Measurements from ENCODE around the gene ANTXR1.
A peak's percentile ranks its signal among the peaks of the same experiment; 100 is the strongest.

The ANTXR1 gene

DNA sequence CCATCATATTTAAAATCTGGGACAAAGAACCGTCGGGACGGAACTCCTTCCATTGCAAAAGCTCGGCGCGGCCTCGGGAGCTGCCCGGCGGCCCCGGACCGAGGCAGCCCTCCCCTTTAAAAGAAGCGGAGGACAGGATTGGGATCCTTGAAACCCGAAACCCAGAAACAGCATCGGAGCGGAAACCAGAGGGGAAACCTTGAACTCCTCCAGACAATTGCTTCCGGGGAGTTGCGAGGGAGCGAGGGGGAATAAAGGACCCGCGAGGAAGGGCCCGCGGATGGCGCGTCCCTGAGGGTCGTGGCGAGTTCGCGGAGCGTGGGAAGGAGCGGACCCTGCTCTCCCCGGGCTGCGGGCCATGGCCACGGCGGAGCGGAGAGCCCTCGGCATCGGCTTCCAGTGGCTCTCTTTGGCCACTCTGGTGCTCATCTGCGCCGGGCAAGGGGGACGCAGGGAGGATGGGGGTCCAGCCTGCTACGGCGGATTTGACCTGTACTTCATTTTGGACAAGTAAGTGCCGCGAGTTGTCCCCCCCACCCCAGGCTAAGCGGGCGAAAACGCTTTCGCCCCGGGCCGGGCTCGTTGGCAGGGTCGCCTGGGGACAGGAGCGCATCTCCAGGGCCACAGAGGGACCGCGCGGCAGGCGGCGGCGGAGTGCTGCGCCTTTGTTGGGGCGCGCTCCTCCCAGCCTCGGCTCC is at the start of gene ANTXR1:
Gene ANTXR1, plus strand, starts transcription at position 38 of the 698 bp plus-strand sequence. Its CDS starts 321 bp downstream, at position 359.
- no peak for DNase-seq

DNA sequence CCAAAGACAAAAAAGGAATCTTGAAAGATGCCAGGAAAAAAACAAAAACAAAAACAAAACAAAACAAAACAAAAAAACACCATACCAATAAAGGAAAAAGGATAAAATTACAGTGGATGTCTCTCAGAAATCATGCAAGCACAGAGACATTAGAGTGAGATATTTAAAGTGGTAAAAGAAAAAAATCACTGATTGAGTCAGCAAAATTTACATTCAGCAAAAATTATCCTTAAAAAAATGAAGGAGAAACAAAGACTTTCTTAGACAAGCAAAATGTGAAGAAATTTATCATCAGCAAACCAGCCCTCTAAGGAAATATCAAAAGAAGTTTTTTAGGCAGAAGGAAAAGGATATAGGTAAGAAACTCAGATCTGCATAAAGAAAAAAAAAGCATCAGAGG is 48.7 kb upstream of the ANTXR1 start:
- DNase-seq: no peak

DNA sequence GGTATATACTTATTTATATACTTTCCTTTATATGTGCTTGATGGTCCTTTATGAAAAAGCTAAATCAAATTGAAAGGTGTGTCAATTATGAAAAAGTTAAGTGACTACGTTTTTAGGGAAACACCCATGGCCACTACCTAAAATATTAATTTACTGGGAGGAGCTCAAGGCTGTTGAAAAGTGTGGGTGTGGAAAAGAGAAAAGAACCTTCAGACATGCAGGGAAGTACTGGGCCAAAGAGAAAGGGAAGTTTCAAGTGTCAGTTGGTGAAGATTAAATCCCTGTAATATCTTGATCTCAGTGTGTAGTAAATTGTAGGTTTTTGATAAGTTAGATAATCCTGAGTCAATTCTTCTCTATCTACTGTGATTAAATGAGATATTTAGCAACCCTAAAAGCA is 44.8 kb upstream of the ANTXR1 start:
- DNase-seq: no peak

DNA sequence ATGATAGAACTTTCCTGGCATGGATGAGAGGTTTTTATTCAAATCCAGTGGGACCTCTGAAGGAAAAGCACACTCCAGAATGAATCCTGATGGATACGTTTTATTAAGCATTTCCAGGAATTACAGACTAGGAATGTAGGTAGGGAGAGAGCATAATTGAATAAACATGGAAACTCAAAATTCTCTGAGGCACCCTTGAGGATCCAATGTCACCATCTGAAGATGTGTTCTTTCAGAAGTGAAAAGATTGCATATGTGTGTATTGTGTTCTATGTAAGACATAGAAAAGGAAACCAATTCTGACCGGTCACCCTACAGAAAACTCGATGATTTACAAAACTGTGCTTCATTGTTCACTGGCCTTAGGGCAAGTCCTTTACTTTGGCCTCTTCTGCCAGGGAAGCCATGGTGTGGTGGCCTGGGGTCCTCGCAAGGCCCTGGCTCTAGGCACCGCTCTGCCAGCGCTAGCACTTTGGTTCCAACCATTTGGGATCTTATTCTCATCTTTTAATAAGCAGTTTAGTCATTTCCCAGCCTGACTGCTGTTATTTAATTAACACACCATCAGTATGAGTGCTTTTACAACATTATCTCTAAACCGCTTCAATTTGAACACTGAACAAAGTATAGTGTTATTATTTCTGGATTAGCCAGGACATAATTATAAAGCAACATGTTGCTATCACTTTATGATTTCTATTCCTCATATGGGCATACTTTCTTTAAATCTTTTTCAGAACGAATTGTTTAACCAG is 43.1 kb upstream of the ANTXR1 start:
- DNase-seq: no peak

DNA sequence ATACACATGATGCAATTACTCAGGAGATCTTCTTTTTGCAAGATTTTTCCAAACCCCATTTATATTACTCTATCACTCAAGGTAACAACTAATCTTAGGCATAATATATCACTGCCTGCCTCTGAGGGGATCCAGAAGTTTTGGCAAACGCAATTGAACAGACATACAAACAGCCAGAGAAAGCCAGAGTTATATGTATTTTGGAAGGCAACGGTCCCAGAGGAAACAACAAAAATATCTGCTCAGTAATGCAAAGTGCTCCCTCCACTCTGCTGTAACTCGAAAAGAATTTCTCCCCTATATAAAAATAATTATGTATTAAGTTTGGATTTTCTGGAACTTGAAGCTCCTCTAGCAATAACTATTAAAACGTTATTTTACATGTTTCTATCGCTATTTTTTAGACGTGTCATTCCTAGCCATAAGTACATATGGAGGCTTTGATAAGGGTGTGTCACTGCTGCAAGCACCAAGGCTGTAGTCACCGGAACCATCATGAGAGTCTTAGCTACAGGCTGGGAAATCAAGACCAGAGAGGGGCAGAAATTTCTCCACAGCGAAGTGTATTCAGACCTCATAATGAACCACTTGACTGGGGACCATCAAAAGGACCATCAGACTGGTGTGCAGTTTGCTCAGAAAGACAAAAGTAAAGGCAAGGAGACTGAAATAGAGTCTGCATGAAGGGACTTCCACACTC is 42.3 kb upstream of the ANTXR1 start:
- no peak for DNase-seq

DNA sequence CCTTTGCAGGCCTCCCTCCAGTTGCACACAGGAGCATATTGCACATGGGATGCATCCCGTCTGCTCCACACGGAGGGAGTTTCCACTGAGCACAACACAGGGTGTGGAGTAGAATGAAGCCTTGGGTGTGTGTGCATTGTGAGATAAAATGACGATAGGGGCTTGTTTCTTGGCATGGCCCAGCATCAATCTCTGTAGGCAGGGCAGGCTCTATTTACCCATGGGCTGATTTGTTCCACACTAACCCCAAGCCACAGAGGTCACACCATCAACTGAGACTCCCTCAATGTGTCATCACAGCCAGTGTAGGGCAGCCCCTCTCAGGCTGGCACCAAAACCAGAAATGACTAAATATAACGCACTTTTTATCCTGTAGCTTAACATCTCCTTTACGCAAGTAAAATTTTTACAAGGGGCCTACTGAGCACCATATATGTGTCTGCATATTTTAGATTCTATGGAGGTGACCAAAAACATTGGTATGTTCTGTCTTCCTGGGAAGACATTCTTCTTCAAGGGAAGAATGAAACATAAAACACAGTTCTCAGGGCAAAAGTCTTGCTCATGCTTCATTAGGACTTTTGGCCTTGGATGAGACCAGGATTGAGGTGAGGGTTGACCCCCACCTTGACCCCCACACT is 41.3 kb upstream of the ANTXR1 start:
- no peak for DNase-seq

DNA sequence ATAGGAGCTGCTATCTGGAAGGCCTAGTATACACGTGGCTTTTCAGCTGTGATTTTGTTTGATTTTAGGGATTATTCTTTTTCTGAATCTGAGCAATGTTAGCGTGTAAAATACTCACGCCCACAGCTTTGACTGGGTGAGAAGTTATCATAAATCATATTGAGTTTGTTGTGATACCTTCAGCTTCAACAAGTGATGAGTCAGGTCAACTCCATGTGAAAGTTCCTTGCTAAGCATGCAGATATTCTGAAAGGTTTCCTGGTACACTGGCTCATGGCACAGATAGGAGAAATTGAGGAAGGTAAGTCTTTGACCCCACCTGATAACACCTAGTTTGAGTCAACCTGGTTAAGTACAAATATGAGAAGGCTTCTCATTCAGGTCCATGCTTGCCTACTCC is 38.7 kb upstream of the ANTXR1 start, which contains the start of gene GKN1:
Gene GKN1, plus strand, starts transcription at position 386 of the 400 bp plus-strand sequence. CDS start 42 bp downstream, outside the sequence.
- DNase-seq: no peak

DNA sequence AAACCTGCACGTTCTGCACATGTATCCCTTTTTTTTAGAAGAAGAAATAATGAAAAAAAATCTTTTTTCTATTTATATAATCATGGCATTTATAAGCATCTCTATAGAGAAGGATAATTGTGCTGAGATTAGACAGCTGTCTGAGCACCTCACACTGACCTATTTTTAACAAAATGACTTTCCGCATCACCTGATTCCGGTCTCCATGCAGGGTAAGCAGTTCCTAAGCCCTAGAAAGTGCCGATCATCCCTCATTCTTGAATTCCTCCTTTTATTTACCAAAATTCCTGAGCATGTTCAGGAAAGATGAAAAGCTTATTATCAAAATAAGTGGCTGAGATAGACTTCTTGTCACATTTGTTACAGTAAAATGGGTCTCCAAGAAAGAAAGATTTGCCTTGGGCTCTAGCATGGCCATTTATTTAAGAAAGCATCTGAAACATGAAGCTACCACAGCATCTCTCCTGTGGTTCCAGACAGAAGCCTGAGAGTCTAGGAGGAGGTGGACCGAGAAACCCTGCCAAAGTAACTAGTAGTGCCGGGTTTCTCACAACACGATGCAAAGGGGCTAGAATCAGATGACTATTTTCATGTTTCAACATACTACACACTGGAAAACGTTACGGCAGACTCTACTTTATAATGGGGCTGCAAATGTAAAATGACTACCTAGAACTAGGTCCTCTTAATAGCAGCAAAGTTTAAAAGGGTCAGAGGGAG is 37.9 kb upstream of the ANTXR1 start:
- no peak for DNase-seq

DNA sequence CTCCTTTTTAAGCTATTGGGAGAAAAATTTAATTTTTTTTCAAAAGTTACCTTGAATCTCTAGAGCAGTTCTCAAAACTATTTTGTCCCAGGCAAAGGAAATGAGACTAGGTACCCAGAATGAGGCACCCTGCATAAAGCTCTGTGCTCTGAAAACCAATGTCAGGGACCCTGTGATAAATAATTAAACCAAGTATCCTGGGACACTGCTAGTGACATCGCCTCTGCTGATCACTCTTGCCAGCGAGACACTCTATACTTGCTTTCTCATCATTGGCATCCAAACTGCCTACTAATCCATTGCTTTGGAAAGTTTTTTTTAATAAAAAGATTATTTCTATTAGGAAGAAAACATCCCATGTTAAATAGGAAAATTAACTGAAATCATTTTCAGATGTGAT is 37.1 kb upstream of the ANTXR1 start:
- DNase-seq: no peak

DNA sequence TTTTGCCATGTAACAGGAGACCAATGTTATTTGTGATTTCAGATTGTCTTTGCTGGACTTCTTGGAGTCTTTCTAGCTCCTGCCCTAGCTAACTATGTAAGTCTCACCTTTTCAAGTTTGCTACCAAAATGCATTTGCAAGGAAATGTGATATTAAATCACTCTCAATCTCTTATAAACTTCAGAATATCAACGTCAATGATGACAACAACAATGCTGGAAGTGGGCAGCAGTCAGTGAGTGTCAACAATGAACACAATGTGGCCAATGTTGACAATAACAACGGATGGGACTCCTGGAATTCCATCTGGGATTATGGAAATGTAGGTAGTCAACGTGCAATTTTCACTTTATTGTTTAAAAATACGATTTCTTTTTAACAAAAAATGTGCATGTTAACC is 35.5 kb upstream of the ANTXR1 start:
- no peak for DNase-seq

DNA sequence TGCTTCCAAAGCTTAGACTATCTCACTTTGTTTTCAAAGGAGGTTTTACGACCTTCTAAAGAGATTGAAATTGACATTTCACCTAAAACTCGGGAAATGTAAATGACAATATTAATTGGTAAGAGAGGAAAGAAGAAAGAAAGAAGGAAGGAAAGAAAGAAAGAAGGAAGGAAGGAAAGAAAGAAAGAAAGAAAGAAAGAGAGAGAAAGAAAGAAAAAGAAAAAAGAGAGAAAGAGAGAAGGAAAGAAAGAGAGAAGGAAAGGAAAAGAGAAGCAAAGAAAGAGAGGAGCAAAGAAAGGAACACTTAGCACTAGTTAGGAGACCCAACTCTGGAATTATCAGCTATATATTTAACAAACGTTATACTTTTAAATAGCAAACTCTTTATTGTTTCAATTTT is 34.9 kb upstream of the ANTXR1 start:
- DNase-seq: no peak

DNA sequence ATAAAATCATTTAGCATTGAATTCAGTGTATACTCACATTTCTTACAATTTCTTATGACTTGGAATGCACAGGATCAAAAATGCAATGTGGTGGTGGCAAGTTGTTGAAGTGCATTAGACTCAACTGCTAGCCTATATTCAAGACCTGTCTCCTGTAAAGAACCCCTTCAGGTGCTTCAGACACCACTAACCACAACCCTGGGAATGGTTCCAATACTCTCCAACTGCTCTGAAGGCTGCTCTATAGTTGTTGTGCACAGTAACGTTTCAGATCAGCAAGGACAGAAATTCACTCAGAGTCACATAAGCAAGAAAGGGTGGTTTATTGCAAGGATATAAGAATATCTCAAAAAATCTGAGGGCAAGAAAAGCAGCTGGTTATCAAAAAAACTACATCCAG is 32.0 kb upstream of the ANTXR1 start:
- DNase-seq: peak; percentile 84

DNA sequence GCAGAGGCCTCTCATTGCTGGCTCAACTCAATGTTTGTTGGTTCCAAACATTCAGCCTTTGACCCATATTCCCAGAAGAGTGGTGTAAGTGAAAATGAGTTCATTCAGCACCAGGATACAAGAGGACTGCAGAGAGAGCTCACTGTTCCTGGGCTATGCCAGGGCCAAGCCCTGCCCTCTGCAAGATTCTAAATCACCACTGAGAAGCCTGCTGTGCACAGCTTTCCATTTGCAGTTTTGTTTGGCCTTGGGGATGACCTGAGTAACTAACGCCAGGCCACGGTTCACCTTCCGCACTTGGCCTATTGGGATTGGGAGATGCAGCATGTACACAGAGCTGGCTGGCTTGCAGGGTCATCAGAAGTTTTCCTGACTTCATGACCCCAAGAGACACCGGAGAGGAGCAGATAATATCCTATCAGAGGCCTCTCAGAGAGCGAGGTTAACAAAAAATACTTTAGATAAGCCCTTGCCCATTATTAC is 25.9 kb upstream of the ANTXR1 start:
- DNase-seq: no peak

DNA sequence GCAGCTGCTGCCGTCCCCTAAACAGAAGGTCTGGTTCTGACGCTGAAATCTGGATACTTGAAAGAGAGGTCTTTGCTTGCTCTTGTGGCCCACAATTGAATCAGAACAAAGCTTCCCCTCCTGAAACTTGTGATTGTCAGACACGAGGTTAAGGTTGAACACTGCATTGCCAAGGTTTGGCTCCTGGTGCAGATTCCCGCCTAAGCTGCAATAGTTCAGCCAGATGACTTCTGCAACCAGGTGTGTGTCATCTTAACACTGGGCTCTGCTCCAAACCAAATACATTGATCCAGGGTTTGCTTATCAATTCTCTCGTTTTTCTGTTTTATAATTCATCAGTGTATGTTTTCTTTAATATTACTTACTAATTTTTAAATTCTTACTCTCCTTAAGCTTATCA is 23.9 kb upstream of the ANTXR1 start:
- no peak for DNase-seq

DNA sequence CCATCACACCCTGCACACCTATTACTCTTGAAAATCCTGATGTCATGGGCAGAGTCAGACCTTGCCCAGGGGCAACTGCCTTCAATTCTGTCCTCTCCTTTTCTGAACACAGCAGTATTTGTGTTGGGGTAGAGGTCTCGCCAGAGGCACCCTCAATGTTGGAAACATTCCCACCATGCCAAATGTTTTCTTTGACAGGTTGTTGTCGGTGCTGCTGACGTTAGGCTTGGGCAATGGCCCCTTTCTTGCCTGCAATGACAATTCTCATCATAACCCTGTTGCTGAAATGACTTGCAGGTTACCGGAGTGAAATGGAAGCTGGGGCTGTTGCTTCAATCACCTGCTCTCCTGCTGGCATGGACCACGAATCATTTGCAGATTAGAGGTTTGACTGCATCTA is 20.6 kb upstream of the ANTXR1 start:
- DNase-seq: no peak

DNA sequence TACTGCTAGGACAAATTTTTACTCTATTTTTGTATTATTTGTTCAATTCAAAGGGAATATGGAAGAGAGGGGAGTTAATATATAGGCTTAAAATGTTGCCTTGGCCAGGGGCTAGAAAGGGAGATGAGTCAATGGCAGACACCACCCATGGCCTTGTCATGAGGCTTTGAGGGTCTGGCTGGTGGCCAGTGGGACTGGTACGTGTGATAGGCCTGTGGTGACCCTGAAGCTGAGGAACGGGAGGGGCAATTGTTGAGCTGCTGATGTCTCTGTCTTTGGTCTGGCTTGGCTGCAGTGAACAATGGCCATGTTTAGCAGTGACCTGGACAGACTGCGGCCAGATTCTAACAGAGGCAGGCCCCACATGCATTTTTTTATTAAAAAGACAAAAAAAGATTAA is 20.0 kb upstream of the ANTXR1 start:
- no peak for DNase-seq

DNA sequence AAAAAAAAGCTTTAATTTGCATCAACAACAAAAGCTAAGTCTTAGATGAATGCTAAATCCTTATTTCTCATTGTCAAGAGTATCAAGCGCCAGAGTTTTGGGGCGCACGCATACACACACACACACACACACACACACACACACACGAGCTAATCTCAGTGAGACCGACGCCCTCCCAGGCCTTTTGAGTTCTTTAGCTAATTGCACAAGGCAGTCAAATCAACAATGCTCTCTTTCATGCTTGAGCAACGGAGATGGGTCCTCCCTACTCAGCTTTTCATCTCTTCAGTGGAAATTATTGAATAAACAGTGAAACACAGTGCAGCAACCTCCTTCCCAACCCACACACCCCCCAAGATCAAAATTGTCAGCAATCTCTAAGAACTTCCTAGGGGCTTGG is 19.3 kb upstream of the ANTXR1 start:
- no peak for DNase-seq

DNA sequence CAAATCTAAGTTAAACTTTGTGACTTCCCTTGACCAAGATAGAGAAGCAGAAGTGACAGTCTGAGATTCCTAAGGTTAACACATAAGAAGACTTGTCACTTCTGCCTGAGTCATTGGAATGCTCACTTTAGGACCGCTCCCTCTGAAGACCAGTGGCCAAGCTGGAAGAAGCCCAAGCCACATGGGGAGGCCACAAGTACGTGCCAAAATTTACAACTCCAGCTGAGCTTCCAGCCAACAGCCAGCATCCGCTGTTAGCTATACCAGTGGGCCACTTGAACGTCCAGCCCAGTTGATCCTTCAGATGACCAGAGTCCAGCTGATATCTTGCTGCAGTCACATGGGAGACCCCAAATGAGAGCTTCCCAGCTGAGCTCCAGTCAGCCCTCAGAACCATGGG is 18.1 kb upstream of the ANTXR1 start:
- DNase-seq: no peak

DNA sequence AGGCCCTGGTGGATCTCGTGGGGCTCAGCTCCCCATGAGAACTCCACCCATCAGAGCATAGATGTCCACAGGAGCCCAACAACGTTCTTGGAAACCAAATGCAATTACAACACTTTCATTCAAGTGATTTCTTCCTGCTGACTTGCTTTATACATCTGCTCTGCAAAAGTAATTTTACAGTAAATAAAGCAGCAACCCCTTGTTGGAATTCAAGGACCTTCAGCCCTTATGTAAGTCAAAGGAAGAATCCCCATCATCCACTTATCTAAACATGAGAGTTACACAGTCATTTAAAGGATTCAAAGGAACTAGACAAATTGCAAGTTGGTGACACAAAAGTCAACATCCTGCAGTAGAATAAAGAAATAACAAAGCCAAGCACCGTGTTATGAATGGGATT is 17.1 kb upstream of the ANTXR1 start:
- no peak for DNase-seq

DNA sequence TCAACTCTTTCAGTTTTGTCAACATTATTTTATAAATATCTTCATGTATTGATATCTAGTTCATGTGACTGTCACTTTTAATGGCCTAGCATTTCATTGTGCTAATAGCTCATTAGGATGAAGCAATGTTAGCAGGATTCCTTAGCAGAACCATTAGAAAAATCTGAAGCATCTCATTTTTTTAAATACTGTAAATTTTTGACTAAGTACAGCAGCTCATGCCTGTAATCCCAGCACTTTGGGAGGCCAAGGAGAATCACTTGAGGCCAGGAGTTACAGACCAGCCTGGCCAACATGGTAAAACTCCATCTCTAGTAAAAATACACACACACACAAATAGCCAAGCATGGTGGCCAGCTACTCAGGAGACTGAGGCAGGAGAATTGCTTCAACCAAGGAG is 15.6 kb upstream of the ANTXR1 start:
- DNase-seq: no peak

DNA sequence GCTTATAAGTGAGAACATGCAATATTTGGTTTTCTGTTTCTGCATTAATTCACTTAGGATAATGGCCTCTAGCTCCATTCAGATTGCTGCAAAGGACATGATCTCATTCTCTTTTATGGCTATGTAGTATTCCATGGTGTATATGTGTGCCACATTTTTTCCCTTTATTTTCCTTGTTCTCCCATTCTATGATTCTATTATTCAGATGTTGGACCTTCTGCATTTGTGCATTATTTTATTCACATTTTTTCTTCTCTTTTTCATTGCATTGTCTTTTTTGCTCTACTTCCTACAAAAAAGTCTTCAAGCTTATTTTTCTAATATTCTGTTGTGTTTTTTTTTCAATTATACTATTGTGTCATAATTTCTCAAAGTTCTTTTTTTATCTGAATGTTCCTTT is 11.1 kb upstream of the ANTXR1 start:
- no peak for DNase-seq

DNA sequence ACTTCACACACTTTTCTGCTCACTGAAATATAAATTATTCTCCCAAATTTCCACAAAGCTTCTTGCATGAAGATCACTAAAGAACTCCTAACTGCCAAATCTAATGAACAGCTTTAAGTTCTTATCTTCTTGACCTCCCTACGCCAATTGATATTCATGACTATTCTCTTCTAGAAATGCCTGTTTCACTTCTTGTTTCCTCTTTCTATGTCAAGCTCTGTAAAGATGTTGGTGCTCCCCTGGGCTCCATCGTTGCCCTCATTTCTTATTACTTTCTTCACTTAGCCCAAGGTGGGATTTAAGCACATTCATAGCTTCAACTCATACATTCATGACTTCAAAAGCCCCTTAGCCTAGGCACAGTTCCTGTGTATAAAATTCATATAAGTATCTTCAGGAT is 9.2 kb upstream of the ANTXR1 start:
- no peak for DNase-seq

DNA sequence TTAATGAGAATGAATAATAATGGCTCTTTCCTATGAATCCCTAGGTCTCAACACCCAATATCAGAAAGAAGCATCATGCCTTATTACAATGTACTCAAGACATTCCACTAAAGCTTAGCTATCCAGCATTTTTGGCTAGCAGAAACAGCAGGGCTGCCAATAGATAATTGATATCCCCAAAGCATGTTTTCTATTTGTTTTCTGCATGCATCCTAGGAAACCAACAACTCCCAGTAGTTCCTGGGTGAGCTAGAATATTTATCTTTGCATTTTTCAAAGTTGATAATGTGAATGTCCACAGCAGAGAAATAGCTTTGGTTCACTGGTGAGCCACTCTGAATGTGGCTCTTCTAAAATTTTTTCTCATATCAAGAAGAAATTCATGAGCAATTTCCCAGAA is 5.8 kb upstream of the ANTXR1 start:
- no peak for DNase-seq

Measured in RPMI8226 (cell line).